ENCODE data around the gene DNAJC4. TPM values are rescaled to one million over a fixed set of nuclear protein-coding genes. Genes with fewer than 3 reads are reported as not detected.

The DNAJC4 gene
- total RNA-seq, 1 donor: 9.8 TPM

DNA sequence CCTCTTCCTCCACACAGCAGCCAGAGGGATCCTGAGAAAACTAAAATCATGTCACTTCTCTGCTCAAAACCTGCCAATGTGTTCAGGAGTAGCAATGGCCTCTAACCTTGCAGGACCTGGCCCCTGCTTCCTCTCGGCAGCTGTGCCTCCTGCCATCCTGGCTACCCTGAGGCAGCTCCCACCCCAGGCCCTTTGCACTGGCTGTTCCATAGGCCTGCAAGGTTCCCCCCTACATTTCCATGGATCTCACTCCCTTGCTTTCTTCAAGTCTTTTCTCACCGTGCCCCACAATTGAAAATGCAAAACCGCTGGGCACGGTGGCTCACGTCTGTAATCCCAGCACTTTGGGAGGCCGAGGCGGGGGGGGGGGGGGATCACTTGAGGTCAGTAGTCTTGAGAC, 46.5 kb upstream of the DNAJC4 start:
- peak overlapping the region; percentile 94 for H3K4me2 ChIP-seq (ENCODE audit: insufficient read depth, low read length)
- H3K4me3 ChIP-seq (ENCODE audit: insufficient read depth, low read length): no peak overlapping the region
- no peak overlapping the region for H2AFZ ChIP-seq (ENCODE audit: low read length)

GRCh38 chr11:64185175-64185692, 45.1 kb upstream of the DNAJC4 start:
- peak overlapping the region; percentile 83 for H3K4me3 ChIP-seq (ENCODE audit: insufficient read depth, low read length)
- H3K79me2 ChIP-seq (ENCODE audit: insufficient read depth, low read length): peaks cover 26% of the 10 kb centered on the region
- H2AFZ ChIP-seq (ENCODE audit: low read length): peak overlapping the region; percentile 93
- peak overlapping the region; percentile 91 for H3K27ac ChIP-seq (ENCODE audit: low read depth, low read length)
- TF ChIP-seq, protein P1, sequence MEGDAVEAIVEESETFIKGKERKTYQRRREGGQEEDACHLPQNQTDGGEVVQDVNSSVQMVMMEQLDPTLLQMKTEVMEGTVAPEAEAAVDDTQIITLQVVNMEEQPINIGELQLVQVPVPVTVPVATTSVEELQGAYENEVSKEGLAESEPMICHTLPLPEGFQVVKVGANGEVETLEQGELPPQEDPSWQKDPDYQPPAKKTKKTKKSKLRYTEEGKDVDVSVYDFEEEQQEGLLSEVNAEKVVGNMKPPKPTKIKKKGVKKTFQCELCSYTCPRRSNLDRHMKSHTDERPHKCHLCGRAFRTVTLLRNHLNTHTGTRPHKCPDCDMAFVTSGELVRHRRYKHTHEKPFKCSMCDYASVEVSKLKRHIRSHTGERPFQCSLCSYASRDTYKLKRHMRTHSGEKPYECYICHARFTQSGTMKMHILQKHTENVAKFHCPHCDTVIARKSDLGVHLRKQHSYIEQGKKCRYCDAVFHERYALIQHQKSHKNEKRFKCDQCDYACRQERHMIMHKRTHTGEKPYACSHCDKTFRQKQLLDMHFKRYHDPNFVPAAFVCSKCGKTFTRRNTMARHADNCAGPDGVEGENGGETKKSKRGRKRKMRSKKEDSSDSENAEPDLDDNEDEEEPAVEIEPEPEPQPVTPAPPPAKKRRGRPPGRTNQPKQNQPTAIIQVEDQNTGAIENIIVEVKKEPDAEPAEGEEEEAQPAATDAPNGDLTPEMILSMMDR (IDR thresholded peaks at IDR 0.05; ENCODE audit: extremely low read depth, low read depth, low read length): peak; percentile 28
- no peaks in the 10 kb centered on the region for H3K9me3 ChIP-seq (ENCODE audit: low read depth, low read length)
- peaks cover 35% of the 10 kb centered on the region for H3K4me1 ChIP-seq (ENCODE audit: insufficient read depth, low read length)
- H3K4me2 ChIP-seq (ENCODE audit: insufficient read depth, low read length): peak overlapping the region; percentile 94
- DNase-seq (ENCODE audit: insufficient read length, low spot score, missing footprints): no peak
- H3K27me3 ChIP-seq (ENCODE audit: insufficient read depth, low read length): no peaks in the 10 kb centered on the region
- H3K36me3 ChIP-seq (ENCODE audit: insufficient read depth, low read length): peaks cover 5% of the 10 kb centered on the region
- H4K20me1 ChIP-seq (ENCODE audit: insufficient read depth, low read length): peaks cover 6% of the 10 kb centered on the region

More for the DNA sequence above, 46.5 kb upstream of the DNAJC4 start:
- TF ChIP-seq, protein P1 (IDR thresholded peaks at IDR 0.05; ENCODE audit: extremely low read depth, low read depth, low read length): no peak
- H3K27me3 ChIP-seq (ENCODE audit: insufficient read depth, low read length): no peaks in the 10 kb centered on the region
- peaks cover 6% of the 10 kb centered on the region for H4K20me1 ChIP-seq (ENCODE audit: insufficient read depth, low read length)
- H3K36me3 ChIP-seq (ENCODE audit: insufficient read depth, low read length): peaks cover 5% of the 10 kb centered on the region
- no peaks in the 10 kb centered on the region for H3K9me3 ChIP-seq (ENCODE audit: low read depth, low read length)
- DNase-seq (ENCODE audit: insufficient read length, low spot score, missing footprints): no peak
- H3K4me1 ChIP-seq (ENCODE audit: insufficient read depth, low read length): peaks cover 35% of the 10 kb centered on the region
- H3K79me2 ChIP-seq (ENCODE audit: insufficient read depth, low read length): peaks cover 26% of the 10 kb centered on the region
- H3K27ac ChIP-seq (ENCODE audit: low read depth, low read length): no peak overlapping the region

DNA sequence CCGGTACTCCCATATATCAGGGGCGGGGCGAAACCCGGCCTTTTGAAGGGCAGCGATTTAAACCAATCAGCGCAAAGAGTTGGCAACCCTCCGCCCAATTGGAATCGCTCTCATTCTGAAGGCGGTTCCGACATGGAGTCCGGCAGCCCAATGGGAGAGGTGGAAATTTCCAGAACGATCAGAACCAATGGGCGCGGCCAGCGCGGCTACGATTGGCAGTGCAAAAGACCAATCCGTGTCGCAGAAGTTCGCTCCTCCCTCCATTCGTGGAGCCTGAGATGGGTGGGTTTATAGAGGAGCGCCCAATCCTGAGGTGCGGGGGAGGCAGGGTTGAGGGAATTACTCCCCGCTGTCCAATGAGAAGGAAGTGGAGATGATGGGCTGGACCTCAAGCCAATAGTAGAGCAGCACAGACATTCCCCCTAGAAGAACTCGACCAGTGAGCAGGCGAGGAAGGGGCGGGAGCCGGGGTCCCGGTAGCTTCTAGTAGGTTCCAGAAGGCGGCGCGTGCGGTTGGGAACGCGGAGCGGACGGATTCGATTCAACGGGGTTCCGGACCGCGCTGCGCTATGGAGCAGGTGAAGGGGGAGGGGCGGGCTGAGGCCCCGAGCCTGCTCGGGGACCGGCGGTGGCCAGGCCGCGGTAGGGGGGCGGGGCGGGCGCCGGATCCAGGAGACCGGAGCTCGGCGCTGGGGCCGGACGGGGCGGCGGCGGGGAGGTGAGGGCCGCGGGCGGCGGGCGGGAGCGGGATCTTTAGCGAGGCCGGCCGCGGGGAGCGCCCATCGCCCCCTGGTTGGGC, 44.5 kb upstream of the DNAJC4 start, which contains the start of gene STIP1:
Gene STIP1, plus strand, starts transcription at position 479 of the 799 bp plus-strand sequence. Its CDS starts 91 bp downstream, at position 570.
- Histone ChIP-seq H3K4me1 (ENCODE audit: insufficient read depth, low read length) (peaks cover 29% of the 10 kb centered on the region), H3K4me3 (ENCODE audit: insufficient read depth, low read length) (peak within 1 kb of the TSS; percentile 83), H3K27me3 (ENCODE audit: insufficient read depth, low read length) (no peaks in the 10 kb centered on the region), H3K79me2 (ENCODE audit: insufficient read depth, low read length) (peaks cover 28% of the 10 kb centered on the region), H3K4me2 (ENCODE audit: insufficient read depth, low read length) (peak within 1 kb of the TSS; percentile 94), H4K20me1 (ENCODE audit: insufficient read depth, low read length) (peaks cover 6% of the 10 kb centered on the region), H3K27ac (ENCODE audit: low read depth, low read length) (peak within 1 kb of the TSS; percentile 91), H2AFZ (ENCODE audit: low read length) (peak within 1 kb of the TSS; percentile 93), H3K36me3 (ENCODE audit: insufficient read depth, low read length) (peaks cover 5% of the 10 kb centered on the region), H3K9me3 (ENCODE audit: low read depth, low read length) (no peaks in the 10 kb centered on the region)
- TF ChIP-seq, protein P1 (IDR thresholded peaks at IDR 0.05; ENCODE audit: extremely low read depth, low read depth, low read length): peak; percentile 34
- peak; percentile 99 for DNase-seq (ENCODE audit: insufficient read length, low spot score, missing footprints)
